ENCODE results near the gene TMEM164. TPM values are rescaled to one million over a fixed set of nuclear protein-coding genes. Genes with fewer than 3 reads are reported as not detected.
"Not testable (repeated sequence)": the region's sequence is repeated elsewhere in the genome, so short reads cannot be mapped to it uniquely, and the experiment has no call there.

Gene TMEM164
- total RNA-seq = 6.9 TPM

DNA sequence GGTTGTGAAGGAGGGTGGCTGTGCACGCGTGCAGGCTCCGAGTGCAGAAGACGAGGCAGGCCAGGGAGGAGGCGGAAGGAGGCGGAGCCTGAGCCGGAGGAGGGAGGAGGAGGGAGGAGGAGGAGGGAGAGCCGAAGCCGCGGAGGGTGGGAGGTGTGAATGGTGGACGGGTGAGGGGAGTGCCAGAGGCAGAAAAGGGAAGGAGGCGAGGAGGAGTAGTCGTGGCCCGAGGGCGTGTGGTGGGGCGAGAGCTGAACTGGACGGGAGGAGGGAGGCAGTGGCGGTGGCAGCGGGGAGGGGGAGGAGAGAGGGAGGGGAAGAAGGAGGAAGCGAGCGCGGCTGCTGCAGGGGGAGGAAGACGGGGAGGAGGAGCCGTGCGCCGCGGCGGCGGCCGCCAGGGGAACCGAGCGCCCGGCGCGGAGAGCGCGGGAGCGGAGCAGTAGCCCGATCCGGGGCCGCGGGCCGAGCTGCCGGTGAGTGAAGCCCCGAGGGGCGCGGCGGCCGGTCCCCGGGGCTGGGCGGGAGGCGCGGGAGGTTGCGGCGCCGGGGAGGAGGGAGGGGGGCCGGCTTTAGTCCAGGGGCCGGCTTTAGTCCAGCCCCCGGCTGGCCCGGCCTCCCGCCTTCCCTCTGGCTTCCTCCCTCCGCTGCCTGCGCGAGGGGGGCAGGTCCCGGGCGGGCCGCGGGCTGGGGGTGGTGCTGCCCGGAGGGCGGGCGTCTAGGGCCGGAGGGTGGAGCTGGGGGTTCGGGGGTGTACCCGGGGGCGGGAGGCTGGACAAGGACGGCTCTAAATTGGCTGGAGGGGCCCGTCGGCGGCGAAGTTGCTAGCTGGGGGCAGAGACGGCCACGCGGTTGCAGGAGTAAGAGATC lies at the start of gene TMEM164:
Gene TMEM164, plus strand, starts transcription at position 815 of the 867 bp plus-strand sequence. CDS start 661 bp downstream, outside the sequence.
- no peak for FAIRE-seq

DNA sequence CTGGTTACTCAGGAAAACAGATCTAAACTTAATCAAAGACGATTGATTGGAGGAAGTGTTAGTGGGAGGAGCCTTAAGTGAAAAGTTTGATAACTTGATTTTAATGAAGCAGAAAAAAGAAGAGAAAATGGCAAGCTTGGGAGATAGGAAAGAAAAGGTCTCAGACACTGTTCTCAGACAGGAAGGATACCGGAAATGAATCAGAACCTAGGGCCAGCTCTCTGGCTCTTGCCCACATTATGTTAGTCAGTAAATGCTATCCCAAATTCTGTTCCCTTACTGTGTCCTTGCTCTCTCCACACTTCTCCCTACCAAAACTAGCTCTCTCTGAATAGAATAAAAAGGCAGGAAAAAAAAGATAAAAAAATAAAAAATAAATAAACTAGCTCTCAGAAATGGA lies 48.6 kb upstream of the TMEM164 start:
- DNase-seq (ENCODE audit: low spot score in 2 of 2) (no peak), FAIRE-seq (no peak)

More for the DNA sequence above, at the start of gene TMEM164:
- DNase-seq (ENCODE audit: low spot score in 2 of 2) = peak; percentile 67 to 73

DNA sequence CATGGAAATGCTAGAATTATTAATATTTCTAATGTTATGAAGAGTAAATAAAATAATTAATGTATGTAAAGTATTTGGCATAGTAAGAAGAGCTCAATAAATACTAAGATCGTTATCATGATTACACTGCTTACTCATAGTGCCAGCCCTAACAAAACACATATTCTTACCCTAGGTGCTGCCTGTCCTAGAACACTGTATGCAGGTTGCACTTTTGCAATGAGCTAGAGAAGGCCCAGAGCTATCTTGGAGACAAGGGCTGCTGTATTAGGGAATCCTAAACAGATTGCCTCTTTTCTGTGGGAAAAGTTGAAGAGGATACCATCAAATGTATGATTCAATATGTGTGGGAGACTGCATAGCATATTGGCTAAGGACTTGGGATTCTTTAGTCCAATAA lies 48.0 kb upstream of the TMEM164 start:
- DNase-seq (ENCODE audit: low spot score in 2 of 2) (no peak), FAIRE-seq (no peak)

DNA sequence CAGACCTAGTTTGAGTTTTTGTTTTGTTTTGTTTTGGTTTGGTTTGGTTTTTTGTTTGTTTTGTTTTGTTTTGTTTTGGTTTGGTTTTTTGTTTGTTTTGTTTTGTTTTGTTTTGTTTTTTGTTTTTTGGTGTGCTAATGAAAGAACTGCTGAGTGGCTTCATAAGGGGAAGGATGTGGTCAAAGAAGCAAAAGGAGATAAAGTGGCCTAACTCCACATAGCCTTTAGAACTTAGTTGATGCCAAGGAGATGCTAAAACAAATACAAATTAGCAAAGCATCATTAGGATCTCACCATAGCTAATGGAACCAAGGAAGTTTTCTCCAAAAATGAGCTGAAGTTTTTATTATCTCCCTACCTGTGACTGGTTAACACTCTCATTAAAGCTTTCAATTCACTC lies 44.6 kb upstream of the TMEM164 start:
- no peak for FAIRE-seq
- DNase-seq (ENCODE audit: low spot score in 2 of 2) = no peak

DNA sequence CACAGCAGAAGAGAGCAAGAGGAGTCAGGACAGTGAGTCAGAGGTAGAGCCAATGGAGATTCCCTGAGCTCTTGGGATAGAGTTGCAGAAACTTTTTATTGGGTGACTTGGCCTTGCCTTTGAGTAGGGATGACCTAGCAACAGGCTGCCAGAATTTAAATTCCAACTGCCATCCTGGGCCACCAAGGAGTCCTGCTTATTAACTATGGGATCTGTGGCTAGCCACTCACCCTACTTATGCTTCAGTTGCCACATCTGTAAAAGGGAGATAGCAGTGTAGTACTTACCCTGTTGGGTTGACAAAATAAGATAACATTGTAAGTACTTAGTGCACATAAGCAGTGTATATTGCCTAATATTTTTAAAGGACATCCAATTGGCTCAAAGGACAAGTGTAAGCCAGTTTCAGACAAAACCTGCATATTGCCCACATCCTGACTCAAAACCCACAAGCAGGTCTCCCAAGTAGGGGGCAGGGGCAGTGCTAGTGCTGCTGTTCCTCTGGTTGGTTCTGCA lies 43.5 kb upstream of the TMEM164 start:
- FAIRE-seq = no peak

DNA sequence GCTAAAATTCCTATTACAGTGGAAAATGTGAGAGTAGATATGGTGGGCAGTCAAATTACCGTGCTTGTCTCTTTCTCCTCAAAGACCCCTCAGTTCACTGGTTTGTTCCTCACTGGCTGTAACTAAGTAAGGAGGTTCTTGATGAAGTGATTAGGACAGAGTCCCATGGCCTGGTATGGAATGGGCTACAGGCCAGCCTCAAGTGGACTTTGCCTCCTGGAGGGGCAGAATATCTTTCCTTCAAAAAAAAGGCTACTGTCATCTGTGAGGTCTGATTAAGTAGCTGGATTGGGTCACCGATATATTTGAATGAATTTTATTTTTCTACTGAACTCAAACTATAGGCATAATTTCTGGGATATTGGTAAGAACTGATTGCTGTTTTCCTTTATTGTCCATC lies 38.5 kb upstream of the TMEM164 start:
- FAIRE-seq = no peak

More for the DNA sequence above, 43.5 kb upstream of the TMEM164 start:
- no peak for DNase-seq (ENCODE audit: low spot score in 2 of 2)

DNA sequence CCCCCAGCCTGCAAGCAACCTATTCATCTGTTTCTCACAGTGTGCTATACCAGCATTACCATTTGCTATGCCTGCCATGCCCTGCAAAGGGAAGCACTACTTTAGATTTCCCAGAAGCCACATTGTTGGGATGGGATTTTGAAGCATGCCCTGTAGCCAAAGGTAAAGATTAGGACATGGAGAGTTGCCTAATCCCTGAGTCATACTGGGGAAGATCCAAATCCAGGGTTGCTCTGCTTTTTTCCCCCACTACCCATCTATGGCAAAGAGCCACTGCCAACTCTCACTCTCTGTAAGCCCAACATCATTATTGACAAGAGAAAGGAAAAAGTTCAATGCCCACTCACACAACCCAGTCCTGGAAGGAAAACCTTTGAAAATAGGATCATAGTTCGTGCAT lies 36.7 kb upstream of the TMEM164 start:
- no peak for FAIRE-seq
- DNase-seq (ENCODE audit: low spot score in 2 of 2) = no peak

More for the DNA sequence above, 38.5 kb upstream of the TMEM164 start:
- DNase-seq (ENCODE audit: low spot score in 2 of 2) = no peak

DNA sequence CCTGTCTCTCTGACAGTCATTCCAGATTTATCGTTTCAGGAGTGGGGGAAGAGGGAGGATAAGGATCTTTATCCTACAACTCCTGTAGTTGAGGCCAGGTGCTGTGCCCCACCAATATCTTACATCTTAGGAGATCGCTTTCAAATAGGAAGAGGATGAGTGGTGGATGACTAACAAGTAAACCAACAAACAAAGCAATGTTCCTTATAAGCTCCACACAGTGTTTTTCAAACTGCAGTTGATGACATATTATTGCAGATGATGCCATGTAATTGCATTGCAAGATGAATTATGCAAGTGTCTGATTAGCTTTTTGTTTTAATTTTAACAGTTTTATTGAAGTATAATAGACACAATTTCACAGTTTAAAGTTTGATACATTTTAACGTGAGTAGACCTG lies 35.8 kb upstream of the TMEM164 start:
- FAIRE-seq (no peak), DNase-seq (ENCODE audit: low spot score in 2 of 2) (no peak)

DNA sequence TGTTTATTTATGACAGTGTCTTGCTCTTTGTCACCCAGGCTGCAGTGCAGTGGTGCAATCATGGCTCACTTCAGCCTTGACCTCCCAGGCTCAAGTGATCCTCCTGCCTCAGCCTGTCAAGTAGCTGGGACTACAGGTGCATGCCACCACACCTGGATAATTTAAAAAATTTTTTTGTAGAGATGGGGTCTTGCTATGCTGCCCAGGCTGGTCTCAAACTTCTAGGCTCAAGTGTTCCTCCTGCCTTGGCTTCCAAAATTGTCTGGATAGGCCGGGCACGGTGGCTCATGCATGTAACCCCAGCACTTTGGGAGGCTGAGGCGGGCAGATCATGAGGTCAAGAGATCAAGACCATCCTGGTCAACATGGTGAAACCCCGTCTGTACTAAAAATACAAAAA lies 32.1 kb upstream of the TMEM164 start:
- FAIRE-seq; DNase-seq (ENCODE audit: low spot score in 2 of 2): not testable (repeated sequence)

DNA sequence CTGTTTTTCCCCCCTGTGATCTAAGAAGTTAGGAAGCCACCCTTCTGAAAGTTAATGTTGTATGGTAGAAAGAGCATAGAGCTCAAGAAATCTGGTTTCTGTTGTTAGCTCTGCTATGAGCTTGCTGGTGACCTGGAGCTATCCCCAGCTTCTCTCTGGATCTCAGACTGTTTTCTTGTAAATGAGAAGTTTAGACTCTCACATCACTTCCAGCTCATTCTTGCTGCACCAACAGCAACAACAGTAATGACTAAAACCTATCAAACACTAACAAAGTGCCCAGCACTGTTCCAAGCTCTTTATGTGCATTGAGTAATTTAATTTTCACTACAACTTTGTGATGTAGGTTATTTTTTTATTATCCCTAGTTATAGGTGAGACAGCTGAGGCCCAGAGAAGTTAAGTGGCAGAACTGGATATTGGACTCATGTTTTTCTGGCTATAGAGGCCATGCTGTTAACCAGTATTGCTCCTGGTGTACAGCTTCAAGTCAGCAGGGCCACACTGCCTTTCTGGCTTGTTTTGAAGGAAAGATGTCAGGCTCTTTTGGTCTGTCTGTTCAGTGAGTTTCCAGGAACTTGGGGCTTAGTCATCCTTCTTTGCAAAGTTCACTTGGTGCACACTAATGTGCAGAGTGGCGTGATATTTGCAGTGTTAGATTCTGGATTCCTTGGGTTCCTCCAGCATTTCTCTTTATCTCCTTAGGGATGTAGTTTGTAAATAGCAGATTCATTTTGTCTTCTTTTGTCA lies 27.8 kb upstream of the TMEM164 start:
- FAIRE-seq = no peak
- no peak for DNase-seq (ENCODE audit: low spot score in 2 of 2)

DNA sequence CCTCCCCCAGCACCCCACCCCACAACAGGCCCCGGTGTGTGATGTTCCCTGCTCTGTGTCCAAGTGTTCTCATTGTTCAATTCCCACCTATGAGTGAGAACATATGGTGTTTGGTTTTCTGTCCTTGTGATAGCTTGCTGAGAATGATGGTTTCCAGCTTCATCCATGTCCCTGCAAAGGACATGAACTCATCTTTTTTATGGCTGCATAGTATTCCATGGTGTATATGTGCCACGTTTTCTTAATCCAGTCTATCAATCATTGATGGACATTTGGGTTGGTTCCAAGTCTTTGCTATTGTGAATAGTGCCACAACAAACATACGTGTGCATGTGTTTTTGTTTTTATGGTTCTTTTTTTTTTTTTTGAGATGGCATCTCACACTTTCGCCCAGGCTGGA lies 17.7 kb upstream of the TMEM164 start:
- not testable (repeated sequence) for FAIRE-seq; DNase-seq (ENCODE audit: low spot score in 2 of 2)

DNA sequence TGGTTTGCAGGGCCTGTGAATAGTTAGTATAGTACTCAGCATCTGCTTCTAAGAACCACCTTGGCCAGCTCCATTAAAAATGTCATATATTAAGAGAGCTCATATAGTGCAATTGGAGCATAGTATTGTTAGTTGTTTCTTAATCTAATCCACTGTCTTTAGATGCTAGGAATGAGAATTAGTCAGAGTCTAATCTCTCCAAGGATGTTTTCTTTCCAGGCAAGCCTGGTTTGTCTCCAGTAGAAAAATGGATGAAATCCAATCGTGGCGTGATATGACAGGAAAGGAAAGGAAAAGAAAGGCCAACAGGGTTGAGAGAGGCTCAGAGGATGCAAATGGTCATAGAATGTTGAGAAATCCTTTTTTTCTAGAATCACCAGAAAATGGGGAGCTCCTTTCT lies 15.0 kb upstream of the TMEM164 start:
- FAIRE-seq (no peak), DNase-seq (ENCODE audit: low spot score in 2 of 2) (no peak)

DNA sequence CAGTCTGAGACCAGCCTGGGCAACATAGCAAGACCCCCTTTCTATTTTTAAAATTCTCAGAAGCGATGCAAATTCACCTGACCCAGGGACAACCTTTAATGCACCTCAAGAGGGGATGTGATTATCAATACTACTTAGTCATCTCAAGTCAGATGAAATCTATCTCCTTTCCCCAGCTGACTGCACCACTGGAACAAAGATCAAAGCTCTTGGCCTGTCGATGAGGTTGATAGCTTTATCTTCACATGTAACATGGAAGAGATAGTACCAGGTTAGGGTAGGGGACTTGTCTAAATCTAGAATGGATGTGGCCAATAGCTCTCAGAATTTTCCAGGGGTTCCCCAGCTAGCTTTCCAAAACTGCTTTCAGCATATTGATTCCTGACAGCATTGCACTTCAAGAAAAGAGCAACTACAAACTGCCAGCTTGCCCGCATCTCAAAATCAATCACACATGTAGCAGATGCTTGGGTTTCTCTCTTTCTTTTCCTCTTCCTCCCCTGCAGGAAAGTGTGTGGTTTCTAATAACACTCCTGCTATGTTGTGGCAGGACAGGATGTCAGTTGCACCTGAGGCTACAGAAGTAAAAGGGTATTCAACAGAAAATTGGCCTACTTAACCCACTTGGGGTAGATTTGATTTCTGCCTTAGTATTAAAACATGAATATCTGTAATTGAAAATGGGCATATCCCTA lies 12.2 kb upstream of the TMEM164 start:
- DNase-seq (ENCODE audit: low spot score in 2 of 2) = no peak
- FAIRE-seq = no peak

DNA sequence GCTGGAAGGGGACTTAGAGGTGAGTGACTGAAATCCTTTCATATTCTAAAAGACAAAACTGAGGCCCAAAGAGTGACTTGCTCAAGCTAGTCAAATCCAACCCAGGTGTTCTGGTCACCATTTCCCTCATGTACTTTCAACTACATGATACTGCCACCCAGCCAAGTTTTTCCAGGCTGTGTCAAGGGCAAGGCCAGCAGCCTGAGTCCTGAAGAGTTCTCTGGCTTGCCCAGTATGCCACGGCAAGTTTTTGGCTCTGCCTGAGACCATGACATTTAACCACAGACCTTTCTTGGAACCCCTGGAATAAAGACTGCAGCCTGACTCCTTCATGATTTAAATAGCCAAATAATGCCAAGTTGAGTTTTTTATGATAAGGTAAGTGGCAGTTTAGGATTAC lies 10.7 kb upstream of the TMEM164 start:
- FAIRE-seq (no peak), DNase-seq (ENCODE audit: low spot score in 2 of 2) (no peak)

DNA sequence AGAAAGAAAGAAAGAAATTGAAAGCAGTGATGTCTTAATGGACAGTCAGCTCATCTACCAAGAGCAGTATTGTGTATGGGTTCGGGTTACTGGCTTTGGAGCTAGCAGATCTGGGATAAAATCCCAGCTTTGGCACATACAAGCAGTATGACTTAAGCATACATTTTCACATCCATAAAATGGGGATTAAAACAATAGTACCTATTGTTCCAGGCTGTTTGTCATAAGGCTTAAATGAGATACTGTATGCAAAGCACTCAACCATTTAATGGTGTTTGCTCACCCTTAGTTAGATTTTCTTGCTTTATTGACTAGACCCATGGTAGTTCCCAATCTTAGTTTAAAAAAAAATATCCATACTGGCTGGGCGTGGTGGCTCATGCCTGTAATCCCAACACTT lies 7.8 kb upstream of the TMEM164 start:
- FAIRE-seq = no peak

DNA sequence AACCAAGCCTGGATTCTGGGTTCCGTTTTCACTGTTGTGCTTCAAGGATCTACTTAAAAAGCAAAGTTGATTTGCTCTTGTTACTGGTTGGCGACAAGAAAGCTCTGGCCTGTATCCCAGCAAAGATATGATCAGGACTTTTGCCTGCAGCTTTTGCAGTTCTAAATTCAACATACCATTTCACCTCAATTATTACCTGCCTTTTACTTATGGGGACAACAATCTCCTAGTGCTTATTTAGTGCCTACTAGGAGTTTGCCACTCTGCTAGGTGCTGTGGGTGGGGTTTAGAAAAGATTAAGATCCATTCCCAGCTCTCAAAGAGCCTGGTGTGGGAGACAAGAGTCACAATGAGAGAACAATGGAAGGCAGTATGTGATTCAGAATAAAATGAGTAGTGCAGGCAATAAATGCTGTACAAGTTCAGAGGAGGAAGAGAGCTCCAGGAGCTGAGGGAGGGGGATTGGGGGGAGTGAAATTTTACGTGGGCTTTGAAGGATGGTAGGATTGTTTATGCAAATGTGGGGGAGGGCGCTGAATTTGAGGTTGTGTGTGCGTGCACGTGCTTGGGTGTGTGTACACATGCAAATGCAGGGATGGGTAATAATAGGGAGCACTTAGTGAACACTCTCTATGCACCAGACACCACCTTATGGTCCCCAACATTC lies 5.0 kb upstream of the TMEM164 start:
- FAIRE-seq (no peak), DNase-seq (ENCODE audit: low spot score in 2 of 2) (no peak)

More for the DNA sequence above, 7.8 kb upstream of the TMEM164 start:
- DNase-seq (ENCODE audit: low spot score in 2 of 2) = no peak

DNA sequence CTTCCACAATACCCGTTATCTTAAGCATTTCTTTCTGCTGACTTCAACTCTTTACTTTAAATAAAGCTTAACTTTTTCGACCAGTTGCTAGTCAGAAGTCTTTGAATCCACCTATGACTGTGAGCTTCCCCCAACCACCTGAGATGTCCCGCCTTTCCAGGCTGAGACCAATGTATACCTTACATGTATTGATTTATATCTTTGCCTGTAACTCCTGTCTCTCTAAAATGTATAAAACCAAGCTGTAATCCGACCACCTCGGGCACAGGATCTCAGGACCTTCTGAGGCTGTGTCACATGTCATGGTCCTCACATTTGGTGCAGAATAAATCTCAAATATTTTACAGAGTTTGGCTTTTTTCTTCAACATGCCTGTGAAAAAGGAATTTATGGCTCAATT lies 2.9 kb upstream of the TMEM164 start:
- FAIRE-seq (no peak), DNase-seq (ENCODE audit: low spot score in 2 of 2) (no peak)

DNA sequence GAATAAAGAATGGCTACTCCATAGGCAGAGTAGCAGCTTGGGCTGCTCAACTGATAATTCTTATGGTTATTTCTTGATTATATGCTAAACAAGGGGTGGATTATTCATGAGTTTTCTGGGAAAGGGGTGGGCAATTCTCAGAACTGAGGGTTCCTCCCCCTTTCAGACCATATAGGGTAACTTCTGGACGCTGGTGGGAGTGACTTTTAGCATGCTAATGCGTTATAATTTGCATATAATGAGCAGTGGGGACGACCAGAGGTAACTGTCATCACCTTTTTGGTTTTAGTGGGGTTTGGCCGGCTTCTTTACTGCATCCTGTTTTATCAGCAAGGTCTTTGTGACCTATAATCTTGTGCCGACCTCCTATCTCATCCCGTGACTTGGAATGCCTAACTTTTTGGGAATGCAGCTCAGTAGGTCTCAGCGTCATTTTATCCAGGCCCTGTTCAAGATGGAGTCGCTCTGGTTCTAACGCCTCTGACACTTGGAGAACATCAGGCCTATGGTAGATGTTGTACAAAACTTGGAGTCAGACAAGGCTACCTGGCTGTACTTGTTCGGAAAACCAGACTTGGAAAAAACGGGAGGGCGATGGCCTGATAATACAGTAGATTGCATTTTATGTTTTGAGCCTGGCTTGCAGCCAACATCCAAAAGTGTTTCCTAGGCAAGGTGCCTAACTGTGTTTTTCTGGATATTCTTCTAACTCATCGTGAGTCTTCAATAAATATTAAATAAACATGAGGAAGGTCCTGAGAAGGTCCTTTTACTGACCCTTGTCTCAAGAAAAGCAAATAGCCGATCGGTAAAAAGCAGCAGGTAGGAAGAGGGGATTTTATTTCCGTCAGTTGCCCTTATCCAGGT lies 1.8 kb upstream of the TMEM164 start:
- no peak for FAIRE-seq
- DNase-seq (ENCODE audit: low spot score in 2 of 2) = no peak

DNA sequence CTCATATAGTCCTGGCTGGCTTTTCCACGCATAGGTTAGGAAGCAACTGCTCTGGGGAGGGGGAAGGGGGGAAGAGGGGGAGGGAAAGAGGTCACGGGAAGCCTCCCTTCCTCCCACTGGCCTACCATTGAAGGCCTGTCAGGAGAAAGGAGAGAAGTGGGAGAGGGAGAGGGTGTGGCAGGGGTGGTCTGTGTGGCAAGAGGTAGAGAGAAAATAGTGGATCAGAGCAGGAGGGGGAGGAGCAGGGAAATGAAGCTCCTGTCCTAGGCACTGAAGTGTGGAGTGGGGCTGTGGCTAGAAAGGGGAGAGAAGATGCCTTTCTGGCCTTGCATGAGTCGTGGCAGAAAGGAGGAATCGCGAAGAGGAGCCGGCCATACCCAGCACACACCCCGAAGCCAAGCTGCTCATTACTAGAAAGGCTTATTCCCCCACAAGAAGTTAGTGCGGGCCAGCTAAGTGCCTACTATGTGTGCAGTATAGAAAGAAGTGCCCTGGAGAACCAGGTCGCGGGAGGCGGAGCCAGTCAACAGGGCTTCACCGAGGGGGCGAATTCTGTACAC lies 1.1 kb upstream of the TMEM164 start:
- DNase-seq (ENCODE audit: low spot score in 2 of 2) (no peak), FAIRE-seq (no peak)

All from frontal cortex (tissue), 4 donors.